Fibroblast of skin of right biceps (primary cell): Measurements from ENCODE around the gene SPRR1A.

ENCODE experiments used
- DNase-seq: peaks from one replicate; pipeline ENCODE4 v3.0.0-alpha.2; 2013

Gene SPRR1A, protein sequence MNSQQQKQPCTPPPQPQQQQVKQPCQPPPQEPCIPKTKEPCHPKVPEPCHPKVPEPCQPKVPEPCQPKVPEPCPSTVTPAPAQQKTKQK

GRCh38 chr1:152983743-152984142 is at the start of gene SPRR1A:
Gene SPRR1A (plus strand): TSS chr1:152984081. CDS start chr1:152985231, 1,150 bp downstream.
- no peak for DNase-seq

DNA sequence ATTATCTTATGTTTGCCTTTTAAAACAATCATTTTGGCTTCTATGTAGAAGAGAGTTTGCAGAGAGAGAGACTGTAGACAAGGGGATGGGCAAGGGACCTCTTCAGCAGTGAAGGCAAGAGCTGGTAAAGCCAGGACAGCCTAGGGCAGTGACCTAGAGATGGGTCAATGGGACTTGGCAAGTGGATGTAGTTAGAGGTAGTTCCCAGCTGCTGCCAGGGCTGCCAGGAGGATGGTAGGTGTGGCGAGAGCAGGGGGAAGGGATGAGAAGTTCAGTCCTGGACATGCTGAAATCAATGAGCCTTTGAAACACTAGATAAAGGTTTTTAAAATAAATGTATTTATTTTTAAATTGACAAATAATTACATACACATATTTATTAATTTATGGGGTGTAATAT is 43.3 kb upstream of the SPRR1A start:
- no peak for DNase-seq

DNA sequence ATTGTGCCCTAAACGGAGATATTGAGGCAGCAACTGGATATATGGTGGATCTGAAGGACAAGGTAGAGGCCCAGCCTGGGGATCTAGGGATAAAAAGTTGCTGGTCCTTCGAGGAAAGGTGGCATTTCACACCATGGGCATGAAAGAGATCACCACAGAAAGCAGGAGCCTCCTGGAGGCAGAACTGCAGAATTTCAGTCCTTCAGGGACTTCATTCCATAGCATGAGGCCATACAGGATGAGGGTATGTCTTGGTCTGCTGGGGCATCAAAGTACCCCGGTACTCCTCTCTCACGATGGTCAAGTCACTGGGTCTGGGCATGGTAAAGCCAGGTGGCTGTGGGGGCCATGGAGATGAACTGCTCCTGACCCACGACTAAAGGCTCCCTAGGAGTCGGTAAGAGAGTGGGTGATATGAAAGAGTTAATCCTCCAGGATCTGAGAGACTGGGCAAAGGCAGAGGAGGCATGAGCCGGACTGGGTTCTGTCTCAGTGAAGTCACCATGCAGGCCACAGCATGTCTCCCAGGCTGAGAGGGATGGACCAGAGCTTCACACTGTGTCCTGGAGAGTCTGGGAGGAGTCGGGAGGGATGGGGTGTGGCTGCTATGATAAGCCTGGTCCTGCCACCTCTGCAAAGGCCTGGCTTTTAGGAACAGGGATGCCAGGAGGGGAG is 42.7 kb upstream of the SPRR1A start:
- DNase-seq, result no peak

GRCh38 chr1:152942161-152942560 is 41.7 kb upstream of the SPRR1A start:
- no peak for DNase-seq

DNA sequence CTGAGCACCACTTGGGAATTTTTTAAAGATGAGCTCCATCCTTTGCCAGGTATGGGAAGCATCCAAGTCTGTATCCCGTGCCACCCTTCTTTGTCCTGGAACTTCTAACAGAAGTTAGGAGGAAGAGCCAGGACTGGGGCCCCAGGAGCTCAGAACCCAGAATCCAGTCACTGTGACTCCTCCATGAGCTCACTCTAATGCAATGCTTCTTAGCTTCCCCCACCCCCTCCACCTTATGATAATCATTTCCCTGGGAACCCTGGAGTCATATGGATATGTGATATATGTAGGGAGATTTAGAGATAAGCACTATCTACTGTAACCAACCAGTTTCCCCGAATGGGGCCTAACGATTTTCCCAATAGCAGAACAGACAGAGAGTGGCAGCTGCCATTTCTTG is 37.6 kb upstream of the SPRR1A start:
- DNase-seq, result no peak

GRCh38 chr1:152946651-152947256 is 37.1 kb upstream of the SPRR1A start, which contains the start of gene SPRR5:
Gene SPRR5 (plus strand): TSS chr1:152947206. CDS start chr1:152948555, 1,349 bp downstream.
- DNase-seq, result no peak

- no peak for DNase-seq
These were observed 32.2 kb upstream of the SPRR1A start for GRCh38 chr1:152951711-152952110.

GRCh38 chr1:152953761-152954160 is 30.1 kb upstream of the SPRR1A start:
- DNase-seq, result no peak

DNA sequence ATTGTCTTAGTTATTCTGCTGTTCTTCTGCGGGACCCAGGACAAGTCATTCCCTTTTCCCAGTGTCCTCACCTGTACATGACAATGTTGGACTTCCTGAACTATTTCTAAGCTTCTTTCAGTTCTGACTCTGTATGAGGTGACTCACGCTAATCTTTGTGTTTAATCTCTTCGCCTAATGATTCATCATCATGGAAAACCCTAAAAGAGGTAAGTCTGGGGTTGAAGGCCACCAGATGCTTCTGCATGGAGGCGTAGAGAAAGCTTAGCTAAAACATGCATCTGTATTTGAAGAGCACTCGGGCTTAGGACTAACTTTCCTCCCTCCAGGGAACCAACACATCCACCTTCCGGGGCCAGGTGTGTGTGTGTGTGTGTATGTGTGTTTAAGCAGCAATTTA is 29.4 kb upstream of the SPRR1A start:
- no peak for DNase-seq

- DNase-seq, result no peak
These were observed 26.3 kb upstream of the SPRR1A start for GRCh38 chr1:152957561-152957960.

GRCh38 chr1:152959273-152959672 is 24.6 kb upstream of the SPRR1A start:
- no peak for DNase-seq

GRCh38 chr1:152959801-152960451 is 24.0 kb upstream of the SPRR1A start:
- no peak for DNase-seq

DNA sequence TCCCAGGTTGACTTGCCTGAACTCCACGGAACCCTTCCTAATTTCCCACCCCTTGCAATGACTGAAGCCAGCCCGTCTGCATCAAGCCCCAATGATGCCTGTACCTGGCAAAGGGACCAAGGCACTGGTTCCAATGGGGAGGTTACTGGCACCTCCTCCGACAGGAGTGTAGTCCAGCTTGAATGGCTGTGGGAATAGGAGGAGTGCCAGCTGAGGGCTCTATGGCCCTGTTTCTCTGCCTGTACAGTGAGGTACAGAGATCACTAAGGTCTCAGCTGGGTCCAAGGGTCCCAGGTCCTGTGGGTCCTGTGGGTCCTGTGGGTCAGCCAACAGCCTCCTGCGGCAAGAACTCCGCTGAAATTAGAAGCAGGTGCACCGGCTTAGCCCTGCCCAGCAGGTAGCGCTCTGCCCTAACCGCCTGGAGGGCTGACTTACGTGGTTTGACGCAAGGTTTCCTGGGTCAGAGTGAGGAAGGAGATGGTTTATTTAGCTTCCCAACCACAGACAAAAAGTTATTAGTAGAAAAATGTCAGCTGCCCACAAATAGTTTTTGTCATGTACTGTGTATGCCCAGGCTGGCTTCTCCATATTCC is 23.3 kb upstream of the SPRR1A start:
- DNase-seq, result no peak

DNA sequence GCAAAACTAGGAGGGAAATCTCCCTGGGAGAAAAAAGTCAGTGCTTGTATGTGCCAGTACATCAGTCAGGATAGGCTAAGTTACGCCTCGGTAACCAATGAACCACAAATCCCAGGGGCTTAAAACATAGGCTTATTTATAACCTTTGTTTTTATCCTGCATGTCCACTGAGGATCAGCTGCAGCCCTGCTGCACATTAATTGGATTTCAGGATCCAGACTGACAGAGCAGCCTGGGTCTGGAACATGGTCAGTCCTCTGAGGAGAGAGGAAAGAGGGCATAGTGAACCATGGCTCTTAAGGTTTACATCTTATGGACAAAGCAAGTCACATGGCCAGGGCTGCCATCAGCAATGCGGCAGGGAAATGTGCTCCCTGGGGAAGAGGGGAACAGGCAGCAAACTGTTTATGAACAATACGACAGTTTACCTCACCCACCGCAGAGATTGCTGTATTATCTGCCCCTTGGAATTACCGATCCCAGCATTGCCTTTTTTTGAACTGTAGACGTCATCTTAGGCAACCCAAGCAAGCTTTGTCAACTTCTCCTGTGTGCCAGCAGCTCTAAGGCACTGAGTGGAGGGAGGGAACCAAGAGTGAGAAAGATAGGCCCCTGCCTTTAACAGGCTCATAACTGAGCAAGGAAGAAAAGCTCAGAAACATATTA is 22.5 kb upstream of the SPRR1A start:
- DNase-seq, result no peak

DNA sequence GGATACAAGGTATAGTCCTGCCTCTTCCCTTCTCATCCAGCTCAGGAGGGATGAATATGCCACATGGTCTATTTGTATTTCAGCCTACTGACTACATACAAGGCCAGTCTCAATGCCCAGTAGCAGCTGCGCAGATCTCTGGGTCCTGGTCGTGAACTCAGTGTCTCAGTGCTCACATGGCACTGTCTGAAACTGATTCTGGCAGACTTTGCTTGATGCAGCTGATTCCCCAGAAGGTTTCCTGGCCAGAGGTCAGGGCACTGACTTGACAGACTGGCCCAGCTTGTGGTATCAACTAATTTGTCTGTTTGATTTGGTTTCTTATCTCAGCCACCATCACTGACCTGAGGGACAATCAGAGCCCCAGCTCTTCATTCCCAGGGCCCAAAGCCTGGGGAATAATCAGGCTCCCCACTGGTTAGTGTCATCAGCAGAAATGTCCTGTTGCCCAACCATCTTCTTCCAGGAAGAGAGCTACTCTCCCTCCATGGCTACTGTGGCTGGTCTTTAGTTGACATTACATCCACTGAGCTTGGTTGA is 20.9 kb upstream of the SPRR1A start:
- no peak for DNase-seq

DNA sequence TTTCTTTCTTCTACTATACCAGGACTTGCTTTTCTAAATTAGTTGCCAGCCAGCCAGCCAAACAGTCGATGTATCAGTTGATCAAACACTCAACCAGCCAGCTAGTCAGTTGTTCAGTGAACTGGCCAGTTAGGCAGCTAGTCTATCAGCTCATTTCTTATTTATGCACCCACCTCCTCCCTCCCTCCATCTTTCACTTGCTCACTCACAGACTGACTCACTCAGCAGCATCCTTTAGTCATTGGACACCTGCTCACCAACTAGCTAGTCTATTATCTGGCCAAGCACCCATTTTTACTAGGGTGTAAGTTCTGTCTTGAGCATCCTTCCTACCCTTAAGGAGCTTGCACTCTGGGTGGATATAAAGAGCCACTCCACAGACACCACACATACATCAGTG is 19.3 kb upstream of the SPRR1A start:
- DNase-seq, result no peak

GRCh38 chr1:152965853-152966252 is 18.0 kb upstream of the SPRR1A start:
- no peak for DNase-seq

- DNase-seq, result no peak
These were observed 16.7 kb upstream of the SPRR1A start for GRCh38 chr1:152967201-152967600.

DNA sequence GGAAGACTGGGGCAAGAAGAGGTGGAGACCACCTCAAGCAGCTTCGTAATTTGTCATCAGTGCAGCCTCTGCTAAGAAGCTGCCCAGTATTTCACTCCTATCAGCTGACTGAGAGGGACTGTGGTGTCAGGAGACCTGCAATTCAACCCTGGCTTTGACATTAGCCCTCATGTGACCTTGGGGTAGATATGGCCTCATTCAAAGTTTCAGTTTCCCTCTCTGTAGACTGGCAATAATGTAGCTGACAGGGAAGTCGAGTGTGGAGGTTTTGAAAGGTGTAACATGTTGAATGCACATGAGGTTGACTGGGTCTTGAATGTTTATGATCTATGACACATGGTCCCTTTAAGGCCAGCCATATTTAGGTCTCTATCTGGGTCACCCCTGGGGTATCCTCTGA is 15.6 kb upstream of the SPRR1A start:
- DNase-seq, result no peak

DNA sequence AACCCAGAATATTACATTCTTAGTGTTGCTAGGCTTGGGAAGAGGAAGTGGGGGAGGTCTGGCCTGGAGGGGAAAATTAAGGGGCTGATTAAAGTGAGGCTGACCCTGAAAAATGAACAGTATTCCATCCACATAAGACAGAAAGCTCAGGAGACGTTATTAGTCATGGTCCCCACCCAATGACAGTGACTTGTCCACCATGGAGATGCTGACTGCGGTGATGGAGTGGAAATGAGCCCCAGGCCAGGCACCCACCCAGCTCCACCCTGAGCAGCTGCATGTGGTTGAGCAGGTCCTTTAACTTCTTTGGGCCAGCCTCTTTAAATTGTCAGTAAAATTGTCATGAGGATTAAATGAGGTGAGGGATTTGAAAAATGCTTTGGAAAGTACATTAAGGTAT is 14.8 kb upstream of the SPRR1A start:
- no peak for DNase-seq

- DNase-seq, result no peak
These were observed 13.4 kb upstream of the SPRR1A start, which contains the start of gene SPRR4 for GRCh38 chr1:152970495-152970894. Gene SPRR4 (plus strand): TSS chr1:152970648. CDS start chr1:152971891, 1,243 bp downstream.

- no peak for DNase-seq
These were observed 11.5 kb upstream of the SPRR1A start for GRCh38 chr1:152972196-152972886.
